ENCODE data around the gene WDPCP. TPM values are rescaled to one million over a fixed set of nuclear protein-coding genes. Genes with fewer than 3 reads are reported as not detected.

WDPCP gene
- total and polyA plus RNA-seq, 2 experiments from 2014 or later = 8.8 to 20.4 TPM

DNA sequence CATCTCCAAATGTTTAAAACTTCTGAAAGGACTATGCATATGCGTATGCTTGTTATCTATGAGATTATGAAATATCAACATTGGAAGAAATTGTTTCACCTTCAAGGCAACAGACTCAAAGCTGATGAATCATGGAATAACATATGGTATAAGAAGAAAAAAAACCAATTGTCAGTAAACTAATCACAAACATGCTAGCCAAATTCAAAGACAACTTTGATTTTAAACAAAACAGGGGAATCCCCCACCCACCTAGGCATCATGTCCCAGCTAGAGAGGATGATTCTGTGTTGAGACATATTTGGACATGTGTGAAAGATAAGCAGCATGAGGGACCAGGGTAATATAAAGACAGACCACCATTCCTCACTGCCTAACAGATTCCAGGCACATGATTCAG, 147.7 kb downstream of the WDPCP start:
- Mint-ChIP-seq H3K27ac (no peak overlapping the region), H3K36me3 (ENCODE audit: low read depth) (no peaks in the 10 kb centered on the region), H3K9me3 (no peaks in the 10 kb centered on the region), H3K4me1 (peaks cover 18% of the 10 kb centered on the region), H3K27me3 (ENCODE audit: insufficient read depth, low read depth, poor library complexity) (peaks cover 1% of the 10 kb centered on the region), H3K4me3 (no peak overlapping the region)
- no peak for DNase-seq (ENCODE audit: low spot score)
- Histone ChIP-seq H2AFZ (no peak overlapping the region), H4K20me1 (replicated peaks; ENCODE audit: insufficient read depth) (no peaks in the 10 kb centered on the region), H3F3A (replicated peaks; ENCODE audit: low read depth) (no peaks in the 10 kb centered on the region), H3K36me3 (ENCODE audit: insufficient read depth) (no peaks in the 10 kb centered on the region), H3K79me2 (replicated peaks; ENCODE audit: insufficient read depth) (no peaks in the 10 kb centered on the region), H3K4me1 (ENCODE audit: insufficient read depth) (peaks cover 6% of the 10 kb centered on the region; the same call in 1 of the 2 replicates), H3K4me2 (no peak overlapping the region), H3K27me3 (ENCODE audit: insufficient read depth) (no peaks in the 10 kb centered on the region), H3K9me2 (ENCODE audit: insufficient read depth) (no peaks in the 10 kb centered on the region), H3K4me3 (no peak overlapping the region), H3K27ac (ENCODE audit: low read depth) (no peak overlapping the region)
- ATAC-seq = no peak
- no peak for TF ChIP-seq ZNF331 (CRISPR knock-in tag; IDR thresholded peaks at IDR 0.05; ENCODE audit: low read depth)
- TF ChIP-seq, protein P1, sequence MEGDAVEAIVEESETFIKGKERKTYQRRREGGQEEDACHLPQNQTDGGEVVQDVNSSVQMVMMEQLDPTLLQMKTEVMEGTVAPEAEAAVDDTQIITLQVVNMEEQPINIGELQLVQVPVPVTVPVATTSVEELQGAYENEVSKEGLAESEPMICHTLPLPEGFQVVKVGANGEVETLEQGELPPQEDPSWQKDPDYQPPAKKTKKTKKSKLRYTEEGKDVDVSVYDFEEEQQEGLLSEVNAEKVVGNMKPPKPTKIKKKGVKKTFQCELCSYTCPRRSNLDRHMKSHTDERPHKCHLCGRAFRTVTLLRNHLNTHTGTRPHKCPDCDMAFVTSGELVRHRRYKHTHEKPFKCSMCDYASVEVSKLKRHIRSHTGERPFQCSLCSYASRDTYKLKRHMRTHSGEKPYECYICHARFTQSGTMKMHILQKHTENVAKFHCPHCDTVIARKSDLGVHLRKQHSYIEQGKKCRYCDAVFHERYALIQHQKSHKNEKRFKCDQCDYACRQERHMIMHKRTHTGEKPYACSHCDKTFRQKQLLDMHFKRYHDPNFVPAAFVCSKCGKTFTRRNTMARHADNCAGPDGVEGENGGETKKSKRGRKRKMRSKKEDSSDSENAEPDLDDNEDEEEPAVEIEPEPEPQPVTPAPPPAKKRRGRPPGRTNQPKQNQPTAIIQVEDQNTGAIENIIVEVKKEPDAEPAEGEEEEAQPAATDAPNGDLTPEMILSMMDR (conservative IDR thresholded peaks at IDR 0.05; ENCODE audit: low read depth in 2 of 2) = no peak

DNA sequence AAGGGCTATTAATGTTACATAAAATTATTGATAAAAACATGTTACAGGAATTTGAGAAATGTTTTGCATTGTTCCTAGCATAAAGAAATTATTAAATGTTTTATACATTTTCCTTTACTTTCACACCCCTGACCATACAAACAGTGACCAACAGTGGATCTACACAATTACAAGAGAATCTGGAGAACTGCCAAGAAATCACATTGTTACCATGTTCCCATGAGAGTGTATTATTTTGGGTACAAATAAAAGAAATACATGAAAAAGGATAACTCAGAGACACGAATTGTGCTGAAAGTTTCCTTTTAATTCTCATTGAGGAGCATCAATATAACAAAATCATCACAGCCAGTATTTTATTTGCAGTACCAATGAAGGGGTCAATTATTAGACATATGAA, 150.1 kb downstream of the WDPCP start:
- ATAC-seq = no peak
- TF ChIP-seq POLR2AphosphoS5 (IDR thresholded peaks at IDR 0.05; ENCODE audit: low read depth) = no peak
- TF ChIP-seq ZNF331 (CRISPR knock-in tag; IDR thresholded peaks at IDR 0.05; ENCODE audit: low read depth) = no peak
- TF ChIP-seq, protein P2, sequence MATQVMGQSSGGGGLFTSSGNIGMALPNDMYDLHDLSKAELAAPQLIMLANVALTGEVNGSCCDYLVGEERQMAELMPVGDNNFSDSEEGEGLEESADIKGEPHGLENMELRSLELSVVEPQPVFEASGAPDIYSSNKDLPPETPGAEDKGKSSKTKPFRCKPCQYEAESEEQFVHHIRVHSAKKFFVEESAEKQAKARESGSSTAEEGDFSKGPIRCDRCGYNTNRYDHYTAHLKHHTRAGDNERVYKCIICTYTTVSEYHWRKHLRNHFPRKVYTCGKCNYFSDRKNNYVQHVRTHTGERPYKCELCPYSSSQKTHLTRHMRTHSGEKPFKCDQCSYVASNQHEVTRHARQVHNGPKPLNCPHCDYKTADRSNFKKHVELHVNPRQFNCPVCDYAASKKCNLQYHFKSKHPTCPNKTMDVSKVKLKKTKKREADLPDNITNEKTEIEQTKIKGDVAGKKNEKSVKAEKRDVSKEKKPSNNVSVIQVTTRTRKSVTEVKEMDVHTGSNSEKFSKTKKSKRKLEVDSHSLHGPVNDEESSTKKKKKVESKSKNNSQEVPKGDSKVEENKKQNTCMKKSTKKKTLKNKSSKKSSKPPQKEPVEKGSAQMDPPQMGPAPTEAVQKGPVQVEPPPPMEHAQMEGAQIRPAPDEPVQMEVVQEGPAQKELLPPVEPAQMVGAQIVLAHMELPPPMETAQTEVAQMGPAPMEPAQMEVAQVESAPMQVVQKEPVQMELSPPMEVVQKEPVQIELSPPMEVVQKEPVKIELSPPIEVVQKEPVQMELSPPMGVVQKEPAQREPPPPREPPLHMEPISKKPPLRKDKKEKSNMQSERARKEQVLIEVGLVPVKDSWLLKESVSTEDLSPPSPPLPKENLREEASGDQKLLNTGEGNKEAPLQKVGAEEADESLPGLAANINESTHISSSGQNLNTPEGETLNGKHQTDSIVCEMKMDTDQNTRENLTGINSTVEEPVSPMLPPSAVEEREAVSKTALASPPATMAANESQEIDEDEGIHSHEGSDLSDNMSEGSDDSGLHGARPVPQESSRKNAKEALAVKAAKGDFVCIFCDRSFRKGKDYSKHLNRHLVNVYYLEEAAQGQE (IDR thresholded peaks at IDR 0.05; ENCODE audit: unreplicated experiment) = no peak
- no peak for TF ChIP-seq NANOG (IDR thresholded peaks at IDR 0.05; ENCODE audit: borderline replicate concordance)
- TF ChIP-seq, protein P3, sequence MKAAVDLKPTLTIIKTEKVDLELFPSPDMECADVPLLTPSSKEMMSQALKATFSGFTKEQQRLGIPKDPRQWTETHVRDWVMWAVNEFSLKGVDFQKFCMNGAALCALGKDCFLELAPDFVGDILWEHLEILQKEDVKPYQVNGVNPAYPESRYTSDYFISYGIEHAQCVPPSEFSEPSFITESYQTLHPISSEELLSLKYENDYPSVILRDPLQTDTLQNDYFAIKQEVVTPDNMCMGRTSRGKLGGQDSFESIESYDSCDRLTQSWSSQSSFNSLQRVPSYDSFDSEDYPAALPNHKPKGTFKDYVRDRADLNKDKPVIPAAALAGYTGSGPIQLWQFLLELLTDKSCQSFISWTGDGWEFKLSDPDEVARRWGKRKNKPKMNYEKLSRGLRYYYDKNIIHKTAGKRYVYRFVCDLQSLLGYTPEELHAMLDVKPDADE (IDR thresholded peaks at IDR 0.05) = no peak
- TF ChIP-seq STAT1 (IDR thresholded peaks at IDR 0.05; ENCODE audit: unreplicated experiment) = no peak
- TF ChIP-seq JUNB (IDR thresholded peaks at IDR 0.05; ENCODE audit: unreplicated experiment) = no peak
- no peak for TF ChIP-seq CREB1 (CRISPR knock-in tag; IDR thresholded peaks at IDR 0.05; ENCODE audit: low read depth)
- no peak for TF ChIP-seq EZH2 (IDR thresholded peaks at IDR 0.05; ENCODE audit: low read depth, unreplicated experiment)

More for the DNA sequence above, 150.1 kb downstream of the WDPCP start:
- Histone ChIP-seq H2AFZ (no peak overlapping the region), H4K20me1 (replicated peaks; ENCODE audit: insufficient read depth) (no peaks in the 10 kb centered on the region), H3K36me3 (ENCODE audit: insufficient read depth) (no peaks in the 10 kb centered on the region), H3K4me1 (ENCODE audit: insufficient read depth) (peaks cover 6% of the 10 kb centered on the region; the same call in 1 of the 2 replicates), H3K9me2 (ENCODE audit: insufficient read depth) (no peaks in the 10 kb centered on the region), H3K4me3 (no peak overlapping the region), H3F3A (replicated peaks; ENCODE audit: low read depth) (no peaks in the 10 kb centered on the region), H3K79me2 (replicated peaks; ENCODE audit: insufficient read depth) (no peaks in the 10 kb centered on the region), H3K4me2 (no peak overlapping the region), H3K27me3 (ENCODE audit: insufficient read depth) (no peaks in the 10 kb centered on the region), H3K27ac (ENCODE audit: low read depth) (no peak overlapping the region)
- H3K4me3 Mint-ChIP-seq = no peak overlapping the region
- H3K9me3 Mint-ChIP-seq = no peaks in the 10 kb centered on the region
- H3K27me3 Mint-ChIP-seq (ENCODE audit: insufficient read depth, low read depth, poor library complexity) = no peaks in the 10 kb centered on the region
- DNase-seq (ENCODE audit: low spot score) = no peak
- peaks cover 18% of the 10 kb centered on the region for H3K4me1 Mint-ChIP-seq
- no peaks in the 10 kb centered on the region for H3K36me3 Mint-ChIP-seq (ENCODE audit: low read depth)
- no peak overlapping the region for H3K27ac Mint-ChIP-seq
